Measurements from ENCODE around the gene TUBGCP2.

TUBGCP2 gene

DNA sequence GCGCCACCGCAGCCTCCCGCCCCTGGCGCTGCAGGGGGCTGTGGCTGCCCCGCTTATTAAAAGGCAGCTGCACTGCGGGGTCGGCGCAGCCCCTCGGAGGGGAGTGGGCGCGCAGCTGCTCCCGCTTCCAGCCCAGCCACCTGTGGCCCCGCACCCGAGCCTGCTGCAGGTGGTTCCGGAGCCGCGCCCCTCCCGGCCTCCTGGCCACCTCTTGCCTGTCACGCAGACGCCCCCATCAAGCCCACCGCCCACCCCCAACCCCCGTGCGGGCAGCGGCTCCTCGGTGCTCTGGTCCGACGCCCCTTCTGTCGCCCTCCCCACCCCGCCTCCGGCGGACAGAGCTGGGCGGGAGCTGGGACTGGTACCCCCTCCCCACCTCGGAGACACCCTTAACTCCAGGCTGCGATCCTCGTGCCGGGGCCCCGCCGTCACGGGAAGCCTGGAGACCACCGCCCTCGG, 27.5 kb upstream of the TUBGCP2 start (continued):
- TF ChIP-seq, protein P1, sequence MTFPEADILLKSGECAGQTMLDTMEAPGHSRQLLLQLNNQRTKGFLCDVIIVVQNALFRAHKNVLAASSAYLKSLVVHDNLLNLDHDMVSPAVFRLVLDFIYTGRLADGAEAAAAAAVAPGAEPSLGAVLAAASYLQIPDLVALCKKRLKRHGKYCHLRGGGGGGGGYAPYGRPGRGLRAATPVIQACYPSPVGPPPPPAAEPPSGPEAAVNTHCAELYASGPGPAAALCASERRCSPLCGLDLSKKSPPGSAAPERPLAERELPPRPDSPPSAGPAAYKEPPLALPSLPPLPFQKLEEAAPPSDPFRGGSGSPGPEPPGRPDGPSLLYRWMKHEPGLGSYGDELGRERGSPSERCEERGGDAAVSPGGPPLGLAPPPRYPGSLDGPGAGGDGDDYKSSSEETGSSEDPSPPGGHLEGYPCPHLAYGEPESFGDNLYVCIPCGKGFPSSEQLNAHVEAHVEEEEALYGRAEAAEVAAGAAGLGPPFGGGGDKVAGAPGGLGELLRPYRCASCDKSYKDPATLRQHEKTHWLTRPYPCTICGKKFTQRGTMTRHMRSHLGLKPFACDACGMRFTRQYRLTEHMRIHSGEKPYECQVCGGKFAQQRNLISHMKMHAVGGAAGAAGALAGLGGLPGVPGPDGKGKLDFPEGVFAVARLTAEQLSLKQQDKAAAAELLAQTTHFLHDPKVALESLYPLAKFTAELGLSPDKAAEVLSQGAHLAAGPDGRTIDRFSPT (tag by site-specific recombination; IDR thresholded peaks at IDR 0.05) = no peak

DNA sequence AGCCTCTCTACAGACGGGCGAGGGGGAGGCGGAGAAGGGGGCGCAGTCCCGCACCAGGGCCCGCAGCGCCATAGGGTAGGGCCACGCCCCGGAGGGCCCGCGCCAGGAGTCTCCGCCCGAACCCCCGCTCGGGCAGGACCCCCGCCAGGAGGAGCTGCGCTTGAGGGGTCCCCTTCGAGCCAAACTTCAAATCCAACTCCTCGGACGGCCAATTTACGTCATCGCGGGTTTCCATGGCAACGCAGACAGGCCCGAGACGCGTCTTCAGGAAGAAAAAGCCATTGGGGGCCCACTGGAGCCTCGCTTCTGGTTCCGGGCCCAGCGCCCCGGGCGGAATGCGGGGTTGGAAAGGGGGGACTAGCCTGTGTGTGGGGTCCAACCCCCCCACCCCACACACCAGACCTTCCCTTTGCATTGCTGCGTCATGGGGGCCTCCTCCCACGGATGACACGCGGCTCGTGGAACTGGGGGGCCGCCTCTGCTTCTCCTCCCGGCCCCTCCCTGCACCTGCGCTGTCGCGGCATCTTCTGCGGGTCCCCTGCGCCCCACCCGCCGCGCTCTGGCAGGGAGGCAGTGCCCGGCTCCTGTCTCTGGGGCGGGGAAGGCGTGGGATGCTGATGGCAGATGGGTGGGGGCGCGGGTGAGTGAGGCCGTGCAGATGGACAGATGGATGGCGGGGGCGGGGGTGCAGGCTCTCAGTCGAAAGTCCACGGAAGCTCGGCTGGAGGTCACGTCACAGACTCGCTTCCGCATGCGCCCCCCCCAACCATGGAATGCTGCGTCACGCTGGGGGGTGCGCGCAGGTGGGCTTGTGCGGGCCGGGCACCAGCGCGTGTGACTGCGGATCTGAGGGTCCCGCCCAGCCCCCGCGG, 26.8 kb upstream of the TUBGCP2 start:
- H3K9me3 ChIP-seq (ENCODE audit: control insufficient read depth, insufficient read depth, low read depth, low read length) = no peaks in the 10 kb centered on the region
- CTCF ChIA-PET = interaction anchor here (1.0 kb wide), 1 partner anchor 41 kb away, joined by 3 read pairs; no protein-coding TSS in a partner anchor
- POLR2A ChIA-PET = no interaction called here
- H3K36me3 ChIP-seq (ENCODE audit: control insufficient read depth in 2 of 2, insufficient read depth in 1 of 2, low read length in 2 of 2) = no peaks in the 10 kb centered on the region
- peak overlapping the region; percentile 24 for H3K4me3 ChIP-seq (ENCODE audit: low read depth, low read length)
- H3K4me1 ChIP-seq (ENCODE audit: control insufficient read depth, insufficient read depth, low read length) = peaks cover 2% of the 10 kb centered on the region; the same call in 1 of the 2 replicates
- H3K27ac ChIP-seq (ENCODE audit: extremely low read depth, low read depth, low read length) = no peak overlapping the region
- no peak for TF ChIP-seq ZNF792 (tag by site-specific recombination; IDR thresholded peaks at IDR 0.05)
- TF ChIP-seq ZNF354C (tag by site-specific recombination; IDR thresholded peaks at IDR 0.05; ENCODE audit: borderline replicate concordance, low read depth) = no peak
- TF ChIP-seq, protein P2, sequence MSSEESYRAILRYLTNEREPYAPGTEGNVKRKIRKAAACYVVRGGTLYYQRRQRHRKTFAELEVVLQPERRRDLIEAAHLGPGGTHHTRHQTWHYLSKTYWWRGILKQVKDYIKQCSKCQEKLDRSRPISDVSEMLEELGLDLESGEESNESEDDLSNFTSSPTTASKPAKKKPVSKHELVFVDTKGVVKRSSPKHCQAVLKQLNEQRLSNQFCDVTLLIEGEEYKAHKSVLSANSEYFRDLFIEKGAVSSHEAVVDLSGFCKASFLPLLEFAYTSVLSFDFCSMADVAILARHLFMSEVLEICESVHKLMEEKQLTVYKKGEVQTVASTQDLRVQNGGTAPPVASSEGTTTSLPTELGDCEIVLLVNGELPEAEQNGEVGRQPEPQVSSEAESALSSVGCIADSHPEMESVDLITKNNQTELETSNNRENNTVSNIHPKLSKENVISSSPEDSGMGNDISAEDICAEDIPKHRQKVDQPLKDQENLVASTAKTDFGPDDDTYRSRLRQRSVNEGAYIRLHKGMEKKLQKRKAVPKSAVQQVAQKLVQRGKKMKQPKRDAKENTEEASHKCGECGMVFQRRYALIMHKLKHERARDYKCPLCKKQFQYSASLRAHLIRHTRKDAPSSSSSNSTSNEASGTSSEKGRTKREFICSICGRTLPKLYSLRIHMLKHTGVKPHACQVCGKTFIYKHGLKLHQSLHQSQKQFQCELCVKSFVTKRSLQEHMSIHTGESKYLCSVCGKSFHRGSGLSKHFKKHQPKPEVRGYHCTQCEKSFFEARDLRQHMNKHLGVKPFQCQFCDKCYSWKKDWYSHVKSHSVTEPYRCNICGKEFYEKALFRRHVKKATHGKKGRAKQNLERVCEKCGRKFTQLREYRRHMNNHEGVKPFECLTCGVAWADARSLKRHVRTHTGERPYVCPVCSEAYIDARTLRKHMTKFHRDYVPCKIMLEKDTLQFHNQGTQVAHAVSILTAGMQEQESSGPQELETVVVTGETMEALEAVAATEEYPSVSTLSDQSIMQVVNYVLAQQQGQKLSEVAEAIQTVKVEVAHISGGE (tag by site-specific recombination; conservative IDR thresholded peaks at IDR 0.05; ENCODE audit: low read depth) = peak; percentile 6; the same call in 1 of the 2 replicates
- TF ChIP-seq ZNF23 (tag by site-specific recombination; IDR thresholded peaks at IDR 0.05; ENCODE audit: borderline replicate concordance) = no peak
- TF ChIP-seq, protein P3, sequence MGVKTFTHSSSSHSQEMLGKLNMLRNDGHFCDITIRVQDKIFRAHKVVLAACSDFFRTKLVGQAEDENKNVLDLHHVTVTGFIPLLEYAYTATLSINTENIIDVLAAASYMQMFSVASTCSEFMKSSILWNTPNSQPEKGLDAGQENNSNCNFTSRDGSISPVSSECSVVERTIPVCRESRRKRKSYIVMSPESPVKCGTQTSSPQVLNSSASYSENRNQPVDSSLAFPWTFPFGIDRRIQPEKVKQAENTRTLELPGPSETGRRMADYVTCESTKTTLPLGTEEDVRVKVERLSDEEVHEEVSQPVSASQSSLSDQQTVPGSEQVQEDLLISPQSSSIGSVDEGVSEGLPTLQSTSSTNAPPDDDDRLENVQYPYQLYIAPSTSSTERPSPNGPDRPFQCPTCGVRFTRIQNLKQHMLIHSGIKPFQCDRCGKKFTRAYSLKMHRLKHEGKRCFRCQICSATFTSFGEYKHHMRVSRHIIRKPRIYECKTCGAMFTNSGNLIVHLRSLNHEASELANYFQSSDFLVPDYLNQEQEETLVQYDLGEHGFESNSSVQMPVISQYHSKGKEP (tag by site-specific recombination; IDR thresholded peaks at IDR 0.05) = no peak
- no peak for TF ChIP-seq ZNF10 (tag by site-specific recombination; IDR thresholded peaks at IDR 0.05)
- TF ChIP-seq ZNF548 (tag by site-specific recombination; IDR thresholded peaks at IDR 0.05) = no peak
- TF ChIP-seq IKZF3 (tag by site-specific recombination; IDR thresholded peaks at IDR 0.05) = no peak
- no peak for TF ChIP-seq TRIM28 (IDR thresholded peaks at IDR 0.05; ENCODE audit: borderline replicate concordance, low read length)
- no peak for TF ChIP-seq YY1 (tag by site-specific recombination; IDR thresholded peaks at IDR 0.05)
- no peak for TF ChIP-seq ZNF514 (tag by site-specific recombination; IDR thresholded peaks at IDR 0.05)
- TF ChIP-seq, protein P4, sequence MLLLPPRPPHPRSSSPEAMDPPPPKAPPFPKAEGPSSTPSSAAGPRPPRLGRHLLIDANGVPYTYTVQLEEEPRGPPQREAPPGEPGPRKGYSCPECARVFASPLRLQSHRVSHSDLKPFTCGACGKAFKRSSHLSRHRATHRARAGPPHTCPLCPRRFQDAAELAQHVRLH (tag by site-specific recombination; IDR thresholded peaks at IDR 0.05) = no peak
- no peak for TF ChIP-seq ZNF146 (tag by site-specific recombination; IDR thresholded peaks at IDR 0.05)
- no peak for TF ChIP-seq GLI4 (tag by site-specific recombination; IDR thresholded peaks at IDR 0.05)
- TF ChIP-seq ZNF19 (tag by site-specific recombination; IDR thresholded peaks at IDR 0.05; ENCODE audit: low read depth) = no peak
- TF ChIP-seq, protein P5, sequence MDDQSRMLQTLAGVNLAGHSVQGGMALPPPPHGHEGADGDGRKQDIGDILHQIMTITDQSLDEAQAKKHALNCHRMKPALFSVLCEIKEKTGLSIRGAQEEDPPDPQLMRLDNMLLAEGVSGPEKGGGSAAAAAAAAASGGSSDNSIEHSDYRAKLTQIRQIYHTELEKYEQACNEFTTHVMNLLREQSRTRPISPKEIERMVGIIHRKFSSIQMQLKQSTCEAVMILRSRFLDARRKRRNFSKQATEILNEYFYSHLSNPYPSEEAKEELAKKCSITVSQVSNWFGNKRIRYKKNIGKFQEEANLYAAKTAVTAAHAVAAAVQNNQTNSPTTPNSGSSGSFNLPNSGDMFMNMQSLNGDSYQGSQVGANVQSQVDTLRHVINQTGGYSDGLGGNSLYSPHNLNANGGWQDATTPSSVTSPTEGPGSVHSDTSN (CRISPR knock-in tag; IDR thresholded peaks at IDR 0.05) = no peak
- TF ChIP-seq ZNF776 (tag by site-specific recombination; IDR thresholded peaks at IDR 0.05; ENCODE audit: borderline replicate concordance) = no peak
- TF ChIP-seq, protein P6, sequence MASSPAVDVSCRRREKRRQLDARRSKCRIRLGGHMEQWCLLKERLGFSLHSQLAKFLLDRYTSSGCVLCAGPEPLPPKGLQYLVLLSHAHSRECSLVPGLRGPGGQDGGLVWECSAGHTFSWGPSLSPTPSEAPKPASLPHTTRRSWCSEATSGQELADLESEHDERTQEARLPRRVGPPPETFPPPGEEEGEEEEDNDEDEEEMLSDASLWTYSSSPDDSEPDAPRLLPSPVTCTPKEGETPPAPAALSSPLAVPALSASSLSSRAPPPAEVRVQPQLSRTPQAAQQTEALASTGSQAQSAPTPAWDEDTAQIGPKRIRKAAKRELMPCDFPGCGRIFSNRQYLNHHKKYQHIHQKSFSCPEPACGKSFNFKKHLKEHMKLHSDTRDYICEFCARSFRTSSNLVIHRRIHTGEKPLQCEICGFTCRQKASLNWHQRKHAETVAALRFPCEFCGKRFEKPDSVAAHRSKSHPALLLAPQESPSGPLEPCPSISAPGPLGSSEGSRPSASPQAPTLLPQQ (tag by site-specific recombination; IDR thresholded peaks at IDR 0.05) = peak; percentile 97
- no peak for TF ChIP-seq ZNF341 (tag by site-specific recombination; IDR thresholded peaks at IDR 0.05; ENCODE audit: low read depth)
- TF ChIP-seq KLF7 (tag by site-specific recombination; IDR thresholded peaks at IDR 0.05; ENCODE audit: borderline replicate concordance) = no peak
- no peak for TF ChIP-seq OSR2 (tag by site-specific recombination; IDR thresholded peaks at IDR 0.05)
- TF ChIP-seq SCRT1 (tag by site-specific recombination; IDR thresholded peaks at IDR 0.05; ENCODE audit: borderline replicate concordance) = no peak
- peak; percentile 87 for TF ChIP-seq EGR2 (tag by site-specific recombination; IDR thresholded peaks at IDR 0.05; ENCODE audit: low read depth)
- TF ChIP-seq ZNF266 (tag by site-specific recombination; IDR thresholded peaks at IDR 0.05; ENCODE audit: low read depth) = no peak

All from HEK293 (cell line).